ENCODE measurements around the gene SLC39A13.

Gene SLC39A13

GRCh38 chr11:47410370-47411264, 2.2 kb downstream of the SLC39A13 start:
- H3K4me3 ChIP-seq (ENCODE audit: low read depth, low read length), result peak overlapping the region; percentile 70
- TF ChIP-seq, protein P1, sequence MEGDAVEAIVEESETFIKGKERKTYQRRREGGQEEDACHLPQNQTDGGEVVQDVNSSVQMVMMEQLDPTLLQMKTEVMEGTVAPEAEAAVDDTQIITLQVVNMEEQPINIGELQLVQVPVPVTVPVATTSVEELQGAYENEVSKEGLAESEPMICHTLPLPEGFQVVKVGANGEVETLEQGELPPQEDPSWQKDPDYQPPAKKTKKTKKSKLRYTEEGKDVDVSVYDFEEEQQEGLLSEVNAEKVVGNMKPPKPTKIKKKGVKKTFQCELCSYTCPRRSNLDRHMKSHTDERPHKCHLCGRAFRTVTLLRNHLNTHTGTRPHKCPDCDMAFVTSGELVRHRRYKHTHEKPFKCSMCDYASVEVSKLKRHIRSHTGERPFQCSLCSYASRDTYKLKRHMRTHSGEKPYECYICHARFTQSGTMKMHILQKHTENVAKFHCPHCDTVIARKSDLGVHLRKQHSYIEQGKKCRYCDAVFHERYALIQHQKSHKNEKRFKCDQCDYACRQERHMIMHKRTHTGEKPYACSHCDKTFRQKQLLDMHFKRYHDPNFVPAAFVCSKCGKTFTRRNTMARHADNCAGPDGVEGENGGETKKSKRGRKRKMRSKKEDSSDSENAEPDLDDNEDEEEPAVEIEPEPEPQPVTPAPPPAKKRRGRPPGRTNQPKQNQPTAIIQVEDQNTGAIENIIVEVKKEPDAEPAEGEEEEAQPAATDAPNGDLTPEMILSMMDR (conservative IDR thresholded peaks at IDR 0.05; ENCODE audit: low read depth, low read length), result no peak
- DNase-seq (ENCODE audit: low read depth), result no peak

DNA sequence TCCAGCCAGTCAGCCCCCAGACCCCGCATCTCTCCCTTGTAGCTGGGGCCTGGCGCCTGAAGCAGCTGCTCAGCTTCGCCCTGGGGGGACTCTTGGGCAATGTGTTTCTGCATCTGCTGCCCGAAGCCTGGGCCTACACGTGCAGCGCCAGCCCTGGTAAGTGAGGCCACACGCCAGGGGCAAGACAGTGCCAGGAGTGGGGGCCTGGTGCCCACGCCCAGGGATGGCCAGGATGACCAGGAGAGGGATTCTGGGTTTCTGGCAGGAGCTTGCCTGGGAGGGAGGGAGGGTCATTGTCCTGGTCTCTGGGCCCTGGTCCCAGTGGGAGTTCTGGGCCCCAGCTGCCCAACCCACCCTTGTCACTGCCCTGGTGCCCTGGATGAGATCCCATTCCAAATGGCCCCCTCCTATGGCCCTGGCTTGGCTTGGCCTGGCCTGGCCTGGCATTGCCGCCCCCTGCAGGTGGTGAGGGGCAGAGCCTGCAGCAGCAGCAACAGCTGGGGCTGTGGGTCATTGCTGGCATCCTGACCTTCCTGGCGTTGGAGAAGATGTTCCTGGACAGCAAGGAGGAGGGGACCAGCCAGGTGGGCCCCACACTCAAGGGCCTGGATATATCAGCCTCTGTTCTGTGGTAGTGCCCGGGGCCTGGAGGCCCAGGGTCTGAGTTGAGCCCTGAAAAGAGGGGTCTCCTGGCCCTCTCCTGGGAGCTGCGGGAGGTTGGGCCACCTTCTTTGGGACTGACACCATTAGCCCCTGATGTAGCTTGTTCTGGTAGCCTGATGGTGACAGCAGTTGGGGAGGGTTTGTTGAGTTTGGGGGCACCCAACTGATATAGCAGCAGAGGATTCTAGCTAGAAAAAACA, 3.7 kb downstream of the SLC39A13 start:
- DNase-seq (ENCODE audit: low read depth), result peak; percentile 41
- H3K4me3 ChIP-seq (ENCODE audit: low read depth, low read length), result no peak overlapping the region
- TF ChIP-seq, protein P1 (conservative IDR thresholded peaks at IDR 0.05; ENCODE audit: low read depth, low read length), result peak; percentile 81

- TF ChIP-seq, protein P1 (conservative IDR thresholded peaks at IDR 0.05; ENCODE audit: low read depth, low read length), result no peak
- DNase-seq (ENCODE audit: low read depth), result no peak
- no peak overlapping the region for H3K4me3 ChIP-seq (ENCODE audit: low read depth, low read length)
Measured at GRCh38 chr11:47413351-47413750, 5.0 kb downstream of the SLC39A13 start.

- TF ChIP-seq, protein P1 (conservative IDR thresholded peaks at IDR 0.05; ENCODE audit: low read depth, low read length), result no peak
- H3K4me3 ChIP-seq (ENCODE audit: low read depth, low read length), result no peak overlapping the region
- DNase-seq (ENCODE audit: low read depth), result peak; percentile 59
Measured at GRCh38 chr11:47413908-47414684, 5.7 kb downstream of the SLC39A13 start.

DNA sequence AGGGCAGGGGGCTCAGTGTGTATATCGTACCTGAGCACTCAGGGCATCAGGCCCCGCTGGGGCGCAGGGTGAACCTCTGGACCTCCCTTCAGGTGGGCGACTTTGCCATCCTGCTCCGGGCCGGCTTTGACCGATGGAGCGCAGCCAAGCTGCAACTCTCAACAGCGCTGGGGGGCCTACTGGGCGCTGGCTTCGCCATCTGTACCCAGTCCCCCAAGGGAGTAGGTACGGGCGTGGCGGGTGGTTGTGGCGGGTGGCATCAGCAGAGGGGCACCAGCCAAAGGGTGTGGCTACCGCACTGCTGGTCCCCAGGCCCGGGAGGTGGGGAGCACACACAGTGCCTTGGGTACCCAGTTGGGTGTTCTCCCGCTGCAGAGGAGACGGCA, 6.3 kb downstream of the SLC39A13 start:
- TF ChIP-seq, protein P1 (conservative IDR thresholded peaks at IDR 0.05; ENCODE audit: low read depth, low read length), result no peak
- no peak for DNase-seq (ENCODE audit: low read depth)
- no peak overlapping the region for H3K4me3 ChIP-seq (ENCODE audit: low read depth, low read length)

GRCh38 chr11:47415091-47415854, 6.9 kb downstream of the SLC39A13 start:
- no peak for DNase-seq (ENCODE audit: low read depth)
- no peak overlapping the region for H3K4me3 ChIP-seq (ENCODE audit: low read depth, low read length)
- TF ChIP-seq, protein P1 (conservative IDR thresholded peaks at IDR 0.05; ENCODE audit: low read depth, low read length), result no peak
